ENCODE results near the gene SLC12A5.

SLC12A5 gene

GRCh38 chr20:45998761-45999160 lies 30.3 kb upstream of the SLC12A5 start:
- no peaks in the 10 kb centered on the region for H3K36me3 ChIP-seq (ENCODE audit: control insufficient read depth, insufficient read depth, low read length)
- no peak overlapping the region for H3K9ac ChIP-seq (ENCODE audit: low read length)
- peaks cover 3% of the 10 kb centered on the region for H3K27me3 ChIP-seq (ENCODE audit: control insufficient read depth, insufficient read depth, low read length)
- H3K4me1 ChIP-seq (ENCODE audit: control insufficient read depth, insufficient read depth, low read length): no peaks in the 10 kb centered on the region
- no peak overlapping the region for H3K4me3 ChIP-seq (ENCODE audit: low read length)
- H3K27ac ChIP-seq (ENCODE audit: low read depth, low read length): no peak overlapping the region

- Histone ChIP-seq H3K27ac (ENCODE audit: low read depth, low read length) (no peak overlapping the region), H3K27me3 (ENCODE audit: control insufficient read depth, insufficient read depth, low read length) (peaks cover 3% of the 10 kb centered on the region), H3K9ac (ENCODE audit: low read length) (no peak overlapping the region), H3K4me3 (ENCODE audit: low read length) (no peak overlapping the region), H3K4me1 (ENCODE audit: control insufficient read depth, insufficient read depth, low read length) (no peaks in the 10 kb centered on the region), H3K36me3 (ENCODE audit: control insufficient read depth, insufficient read depth, low read length) (no peaks in the 10 kb centered on the region)
Observed at GRCh38 chr20:45999557-46000261, 29.3 kb upstream of the SLC12A5 start.

GRCh38 chr20:46000262-46000996 lies 28.6 kb upstream of the SLC12A5 start:
- H3K36me3 ChIP-seq (ENCODE audit: control insufficient read depth, insufficient read depth, low read length): no peaks in the 10 kb centered on the region
- H3K4me1 ChIP-seq (ENCODE audit: control insufficient read depth, insufficient read depth, low read length): no peaks in the 10 kb centered on the region
- no peak overlapping the region for H3K27ac ChIP-seq (ENCODE audit: low read depth, low read length)
- H3K27me3 ChIP-seq (ENCODE audit: control insufficient read depth, insufficient read depth, low read length): peaks cover 3% of the 10 kb centered on the region
- no peak overlapping the region for H3K9ac ChIP-seq (ENCODE audit: low read length)
- no peak overlapping the region for H3K4me3 ChIP-seq (ENCODE audit: low read length)

- Histone ChIP-seq H3K4me1 (ENCODE audit: control insufficient read depth, insufficient read depth, low read length) (no peaks in the 10 kb centered on the region), H3K27me3 (ENCODE audit: control insufficient read depth, insufficient read depth, low read length) (peaks cover 3% of the 10 kb centered on the region), H3K4me3 (ENCODE audit: low read length) (no peak overlapping the region), H3K27ac (ENCODE audit: low read depth, low read length) (no peak overlapping the region), H3K9ac (ENCODE audit: low read length) (no peak overlapping the region), H3K36me3 (ENCODE audit: control insufficient read depth, insufficient read depth, low read length) (no peaks in the 10 kb centered on the region)
Observed at GRCh38 chr20:46001498-46001897, 27.5 kb upstream of the SLC12A5 start.

- no peak overlapping the region for H3K4me3 ChIP-seq (ENCODE audit: low read length)
- no peaks in the 10 kb centered on the region for H3K36me3 ChIP-seq (ENCODE audit: control insufficient read depth, insufficient read depth, low read length)
- no peak overlapping the region for H3K9ac ChIP-seq (ENCODE audit: low read length)
- no peak overlapping the region for H3K27ac ChIP-seq (ENCODE audit: low read depth, low read length)
- peaks cover 3% of the 10 kb centered on the region for H3K27me3 ChIP-seq (ENCODE audit: control insufficient read depth, insufficient read depth, low read length)
- H3K4me1 ChIP-seq (ENCODE audit: control insufficient read depth, insufficient read depth, low read length): no peaks in the 10 kb centered on the region
Observed at GRCh38 chr20:46002008-46002407, 27.0 kb upstream of the SLC12A5 start.

GRCh38 chr20:46004187-46004586 lies 24.8 kb upstream of the SLC12A5 start:
- H3K4me1 ChIP-seq (ENCODE audit: control insufficient read depth, insufficient read depth, low read length): no peaks in the 10 kb centered on the region
- H3K27ac ChIP-seq (ENCODE audit: low read depth, low read length): no peak overlapping the region
- H3K36me3 ChIP-seq (ENCODE audit: control insufficient read depth, insufficient read depth, low read length): no peaks in the 10 kb centered on the region
- H3K4me3 ChIP-seq (ENCODE audit: low read length): no peak overlapping the region
- no peak overlapping the region for H3K9ac ChIP-seq (ENCODE audit: low read length)
- no peaks in the 10 kb centered on the region for H3K27me3 ChIP-seq (ENCODE audit: control insufficient read depth, insufficient read depth, low read length)

- H3K4me1 ChIP-seq (ENCODE audit: control insufficient read depth, insufficient read depth, low read length): no peaks in the 10 kb centered on the region
- H3K27me3 ChIP-seq (ENCODE audit: control insufficient read depth, insufficient read depth, low read length): no peaks in the 10 kb centered on the region
- H3K4me3 ChIP-seq (ENCODE audit: low read length): no peak overlapping the region
- no peaks in the 10 kb centered on the region for H3K36me3 ChIP-seq (ENCODE audit: control insufficient read depth, insufficient read depth, low read length)
- H3K27ac ChIP-seq (ENCODE audit: low read depth, low read length): no peak overlapping the region
- no peak overlapping the region for H3K9ac ChIP-seq (ENCODE audit: low read length)
Observed at GRCh38 chr20:46004889-46005473, 24.0 kb upstream of the SLC12A5 start.

- no peaks in the 10 kb centered on the region for H3K4me1 ChIP-seq (ENCODE audit: control insufficient read depth, insufficient read depth, low read length)
- no peak overlapping the region for H3K27ac ChIP-seq (ENCODE audit: low read depth, low read length)
- no peak overlapping the region for H3K4me3 ChIP-seq (ENCODE audit: low read length)
- H3K27me3 ChIP-seq (ENCODE audit: control insufficient read depth, insufficient read depth, low read length): peaks cover 10% of the 10 kb centered on the region
- no peak overlapping the region for H3K9ac ChIP-seq (ENCODE audit: low read length)
- H3K36me3 ChIP-seq (ENCODE audit: control insufficient read depth, insufficient read depth, low read length): no peaks in the 10 kb centered on the region
Observed at GRCh38 chr20:46006022-46006705, 22.9 kb upstream of the SLC12A5 start.

GRCh38 chr20:46006964-46007363 lies 22.1 kb upstream of the SLC12A5 start:
- no peaks in the 10 kb centered on the region for H3K4me1 ChIP-seq (ENCODE audit: control insufficient read depth, insufficient read depth, low read length)
- H3K36me3 ChIP-seq (ENCODE audit: control insufficient read depth, insufficient read depth, low read length): no peaks in the 10 kb centered on the region
- H3K27me3 ChIP-seq (ENCODE audit: control insufficient read depth, insufficient read depth, low read length): peaks cover 18% of the 10 kb centered on the region
- no peak overlapping the region for H3K4me3 ChIP-seq (ENCODE audit: low read length)
- H3K9ac ChIP-seq (ENCODE audit: low read length): no peak overlapping the region
- no peak overlapping the region for H3K27ac ChIP-seq (ENCODE audit: low read depth, low read length)

GRCh38 chr20:46007671-46008070 lies 21.3 kb upstream of the SLC12A5 start:
- H3K4me3 ChIP-seq (ENCODE audit: low read length): no peak overlapping the region
- no peak overlapping the region for H3K27ac ChIP-seq (ENCODE audit: low read depth, low read length)
- no peaks in the 10 kb centered on the region for H3K4me1 ChIP-seq (ENCODE audit: control insufficient read depth, insufficient read depth, low read length)
- H3K36me3 ChIP-seq (ENCODE audit: control insufficient read depth, insufficient read depth, low read length): no peaks in the 10 kb centered on the region
- H3K9ac ChIP-seq (ENCODE audit: low read length): no peak overlapping the region
- H3K27me3 ChIP-seq (ENCODE audit: control insufficient read depth, insufficient read depth, low read length): peaks cover 21% of the 10 kb centered on the region

GRCh38 chr20:46009816-46010215 lies 19.2 kb upstream of the SLC12A5 start:
- H3K4me1 ChIP-seq (ENCODE audit: control insufficient read depth, insufficient read depth, low read length): no peaks in the 10 kb centered on the region
- H3K9ac ChIP-seq (ENCODE audit: low read length): no peak overlapping the region
- no peak overlapping the region for H3K27ac ChIP-seq (ENCODE audit: low read depth, low read length)
- H3K4me3 ChIP-seq (ENCODE audit: low read length): no peak overlapping the region
- peaks cover 28% of the 10 kb centered on the region for H3K27me3 ChIP-seq (ENCODE audit: control insufficient read depth, insufficient read depth, low read length)
- no peaks in the 10 kb centered on the region for H3K36me3 ChIP-seq (ENCODE audit: control insufficient read depth, insufficient read depth, low read length)
